IMR-90 (cell line): ENCODE data around the gene CPB2. TPM values are rescaled to one million over a fixed set of nuclear protein-coding genes. Genes with fewer than 3 reads are reported as not detected.

Source experiments
- ATAC-seq: fragments of 200-7000 bp; cut with Tn5 transposase; 2 replicates; pipeline ENCODE4 v1.9.1; 2020; ENCODE audit warnings: low read depth, mild to moderate bottlenecking, moderate library complexity
- BruUV-seq: library from RNA; stranded (reverse); fragments of 400-500 nt; replicated peaks from 2 replicates; lab custom pipeline; 2021; lab: Mats Ljungman, UMichigan
- CTCF ChIA-PET: fragments of 300-600 bp; formaldehyde crosslinking; extraction: SDS; loops from one replicate; lab custom pipeline; 2021; ENCODE audit warnings: antibody characterized with exemption; lab: Yijun Ruan, JAX
- POLR2A ChIA-PET: fragments of 300-600 bp; sonication (Branson Sonifier 250); formaldehyde crosslinking; loops from one replicate; lab custom pipeline; 2022; ENCODE audit warnings: antibody characterized with exemption; ENCODE audit not compliant: unreplicated experiment; lab: Charles Lee
- DNase-seq: peaks from one replicate; pipeline ENCODE4 v3.0.0; 2013
- H2AFZ ChIP-seq: replicated peaks from 2 replicates; pipeline ENCODE3; 2013; ENCODE audit warnings: low read length, mild to moderate bottlenecking; ENCODE audit not compliant: poor library complexity
- H2AK5ac ChIP-seq: 2 replicates; pipeline ENCODE4 v1.6.1; 2013; ENCODE audit warnings: low read depth, low read length, inconsistent platforms
- H2AK9ac ChIP-seq: replicated peaks from 2 replicates; pipeline ENCODE3; 2013; ENCODE audit warnings: mild to moderate bottlenecking, low read depth, low read length, moderate library complexity; ENCODE audit not compliant: poor library complexity
- H2BK120ac ChIP-seq: 2 replicates; pipeline ENCODE4 v1.6.1; 2013; ENCODE audit warnings: low read depth, low read length, inconsistent platforms
- H2BK15ac ChIP-seq: 3 replicates; pipeline ENCODE4 v1.6.1; 2013; ENCODE audit warnings: low read depth, low read length, inconsistent platforms
- H2BK20ac ChIP-seq: 2 replicates; pipeline ENCODE4 v1.6.1; 2013; ENCODE audit warnings: low read depth, mild to moderate bottlenecking, inconsistent platforms, low read length, moderate library complexity
- H2BK5ac ChIP-seq: 2 replicates; pipeline ENCODE4 v1.6.1; 2013; ENCODE audit warnings: mild to moderate bottlenecking, low read depth, low read length, inconsistent platforms; ENCODE audit not compliant: poor library complexity, severe bottlenecking
- H3K14ac ChIP-seq: replicated peaks from 2 replicates; pipeline ENCODE4 v1.6.1; 2013; ENCODE audit warnings: low read depth, low read length, inconsistent platforms
- H3K18ac ChIP-seq: 2 replicates; pipeline ENCODE4 v1.6.1; 2013; ENCODE audit warnings: low read depth, low read length, control low read depth
- H3K23ac ChIP-seq: 2 replicates; pipeline ENCODE4 v1.6.1; 2013; ENCODE audit warnings: low read depth, low read length, inconsistent platforms
- H3K27ac ChIP-seq: 2 replicates; pipeline ENCODE4 v1.5.1; 2013; ENCODE audit warnings: mild to moderate bottlenecking, control low read depth, low read length; ENCODE audit not compliant: insufficient read depth
- H3K27me3 ChIP-seq: 2 replicates; pipeline ENCODE4 v1.6.1; 2013; ENCODE audit warnings: low read length; ENCODE audit not compliant: control insufficient read depth, insufficient read depth
- H3K36me3 ChIP-seq: 2 replicates; pipeline ENCODE4 v1.6.1; 2013; ENCODE audit warnings: low read length, mixed read lengths; ENCODE audit not compliant: control insufficient read depth, insufficient read depth
- H3K4ac ChIP-seq: 2 replicates; pipeline ENCODE4 v1.6.1; 2013; ENCODE audit warnings: low read depth, low read length, inconsistent platforms
- H3K4me1 ChIP-seq: 2 replicates; pipeline ENCODE4 v1.6.1; 2013; ENCODE audit warnings: low read length, mixed read lengths; ENCODE audit not compliant: control insufficient read depth, insufficient read depth
- H3K4me2 ChIP-seq: 2 replicates; pipeline ENCODE4 v1.6.1; 2013; ENCODE audit warnings: low read depth, mild to moderate bottlenecking, control low read depth, low read length, moderate library complexity
- H3K4me3 ChIP-seq: 2 replicates; pipeline ENCODE4 v1.5.1; 2013; ENCODE audit warnings: low read depth, mild to moderate bottlenecking, control low read depth, low read length, moderate library complexity; ENCODE audit not compliant: insufficient read depth
- H3K56ac ChIP-seq: 2 replicates; pipeline ENCODE4 v1.6.1; 2013; ENCODE audit warnings: low read length, inconsistent platforms; ENCODE audit not compliant: insufficient read depth; ENCODE audit errors: extremely low read depth
- H3K79me1 ChIP-seq, 2 experiments: 2 replicates each; pipeline ENCODE4 v1.6.1; 2013; ENCODE audit warnings: low read length in 2 of 2, inconsistent platforms in 1 of 2, low read depth in 1 of 2
- H3K9ac ChIP-seq: 2 replicates; pipeline ENCODE4 v1.6.1; 2013; ENCODE audit warnings: low read depth, low read length, control low read depth
- H3K9me1 ChIP-seq: 2 replicates; pipeline ENCODE4 v1.6.1; 2013; ENCODE audit warnings: low read length, inconsistent platforms; ENCODE audit not compliant: insufficient read depth
- H3K9me3 ChIP-seq: 2 replicates; pipeline ENCODE4 v1.6.1; 2013; ENCODE audit warnings: low read length; ENCODE audit not compliant: control insufficient read depth, insufficient read depth
- H4K20me1 ChIP-seq: 2 replicates; pipeline ENCODE4 v1.6.1; 2013; ENCODE audit warnings: low read length, inconsistent platforms; ENCODE audit not compliant: insufficient read depth
- H4K5ac ChIP-seq: 2 replicates; pipeline ENCODE4 v1.6.1; 2013; ENCODE audit warnings: mild to moderate bottlenecking, low read depth, low read length, control low read depth
- H4K8ac ChIP-seq, 2 experiments: 2 replicates each; pipeline ENCODE4 v1.6.1; 2013; ENCODE audit warnings: low read depth in 2 of 2, low read length in 2 of 2, control low read depth in 1 of 2, inconsistent platforms in 1 of 2
- H4K91ac ChIP-seq: 2 replicates; pipeline ENCODE4 v1.6.1; 2013; ENCODE audit warnings: low read depth, low read length, inconsistent platforms; ENCODE audit not compliant: insufficient read depth
- BHLHE40 ChIP-seq: fragments of 150-350 bp; IDR thresholded peaks from 2 replicates; pipeline ENCODE4 v1.6.1; 2016; ENCODE audit warnings: mild to moderate bottlenecking, low read depth, low read length
- CEBPB ChIP-seq: IDR thresholded peaks from 2 replicates; pipeline ENCODE4 v1.6.1; 2012; ENCODE audit warnings: low read depth, low read length, improper control_type of control experiment
- CHD1 ChIP-seq: IDR thresholded peaks from 2 replicates; pipeline ENCODE4 v1.6.1; 2012; ENCODE audit warnings: low read depth, low read length, improper control_type of control experiment
- CTCF ChIP-seq: conservative IDR thresholded peaks from 2 replicates; pipeline ENCODE4 v1.5.1; 2012; ENCODE audit warnings: mild to moderate bottlenecking, low read depth, low read length, improper control_type of control experiment
- ELK1 ChIP-seq: fragments of 150-350 bp; IDR thresholded peaks from 2 replicates; pipeline ENCODE4 v1.6.1; 2016; ENCODE audit warnings: low read depth, mild to moderate bottlenecking, low read length, moderate library complexity, borderline replicate concordance
- FOS ChIP-seq: fragments of 150-350 bp; IDR thresholded peaks from 2 replicates; pipeline ENCODE4 v1.6.1; 2016; ENCODE audit warnings: low read depth, low read length
- MAFK ChIP-seq: IDR thresholded peaks from 2 replicates; pipeline ENCODE4 v1.6.1; 2012; ENCODE audit warnings: low read depth, low read length, improper control_type of control experiment
- MAZ ChIP-seq: IDR thresholded peaks from 2 replicates; pipeline ENCODE4 v1.6.1; 2012; ENCODE audit warnings: low read depth, mild to moderate bottlenecking, low read length, improper control_type of control experiment, moderate library complexity, borderline replicate concordance
- MXI1 ChIP-seq: IDR thresholded peaks from 2 replicates; pipeline ENCODE4 v1.6.1; 2012; ENCODE audit warnings: low read depth, mild to moderate bottlenecking, low read length, moderate library complexity, borderline replicate concordance
- NFE2L2 ChIP-seq: fragments of 150-350 bp; IDR thresholded peaks from 2 replicates; pipeline ENCODE4 v1.6.1; 2016; ENCODE audit warnings: low read depth, mild to moderate bottlenecking, low read length
- POLR2A ChIP-seq: IDR thresholded peaks from 2 replicates; pipeline ENCODE4 v1.6.1; 2012; ENCODE audit warnings: mild to moderate bottlenecking, low read depth, low read length
- RAD21 ChIP-seq: IDR thresholded peaks from 2 replicates; pipeline ENCODE4 v1.6.1; 2012; ENCODE audit warnings: low read length, improper control_type of control experiment
- RCOR1 ChIP-seq: IDR thresholded peaks from 2 replicates; pipeline ENCODE4 v1.6.1; 2012; ENCODE audit warnings: mild to moderate bottlenecking, low read length, improper control_type of control experiment; ENCODE audit not compliant: insufficient replicate concordance
- RFX5 ChIP-seq: IDR thresholded peaks from 2 replicates; pipeline ENCODE4 v1.8.0; 2012; ENCODE audit warnings: low read depth, mild to moderate bottlenecking, low read length, moderate library complexity
- SMC3 ChIP-seq: fragments of 150-350 bp; IDR thresholded peaks from 2 replicates; pipeline ENCODE4 v1.6.1; 2016; ENCODE audit warnings: low read depth, mild to moderate bottlenecking, antibody characterized with exemption, low read length, moderate library complexity
- USF2 ChIP-seq: fragments of 150-350 bp; IDR thresholded peaks from 2 replicates; pipeline ENCODE4 v1.6.1; 2017; ENCODE audit warnings: mild to moderate bottlenecking, antibody characterized with exemption, low read length, low read depth
- WGBS, 2 experiments: methylation state at CpG; one replicate each; pipeline versions ENCODE4 v1.1.5 to v1.1.7; 2013; ENCODE audit warnings: missing lambda C conversion rate in 2 of 2; ENCODE audit not compliant: insufficient read length in 1 of 2; ENCODE audit errors: extremely low coverage in 2 of 2; 5-methylcytosine and 5-hydroxymethylcytosine counted together
- dilution Hi-C: fragments of 300-500 bp; cut with HindIII; formaldehyde crosslinking; loops from one replicate; pipeline ENCODE4 v1.14.3; 2018; ENCODE audit warnings: low sequenced_read_pairs; ENCODE audit not compliant: unreplicated experiment
- in situ Hi-C: fragments of 300-500 bp; cut with MboI; formaldehyde crosslinking; loops from 3 replicates; pipeline ENCODE4 v1.14.3; 2019; ENCODE audit warnings: low sequenced_read_pairs, inconsistent platforms, mixed read lengths
- intact Hi-C: fragments of 100-400 bp; cut with micrococcal nuclease; formaldehyde crosslinking; loops from 2 replicates; pipeline ENCODE4 v1.10.0; 2022
- polyA plus RNA-seq, 3 experiments: library from polyadenylated mRNA; depleted of rRNA; stranded (reverse); fragments of >200 nt; gene quantifications; 2 replicates each; pipeline ENCODE4 v1.2.3, GENCODE V29; 2012; ENCODE audit warnings: low replicate concordance in 1 of 3
- total RNA-seq: library from RNA; depleted of rRNA; stranded (reverse); fragments of >200 nt; gene quantifications from 2 replicates; pipeline ENCODE4 v1.2.3, GENCODE V29; 2012

The CPB2 gene
- total and polyA plus RNA-seq, 2 of the 4 experiments (the other 2 are of a cell fraction): not detected

GRCh38 chr13:46137627-46138317, 32.9 kb upstream of the CPB2 start:
- POLR2A ChIA-PET: no interaction called here
- Histone ChIP-seq H2BK15ac (no peak overlapping the region), H3K9ac (no peak overlapping the region), H2AFZ (no peak overlapping the region), H3K4me1 (no peaks in the 10 kb centered on the region), H2BK20ac (no peak overlapping the region), H4K5ac (no peak overlapping the region), H3K4me2 (no peak overlapping the region), H4K8ac (no peak overlapping the region), H3K9me1 (no peaks in the 10 kb centered on the region), H2BK5ac (no peak overlapping the region), H3K36me3 (no peaks in the 10 kb centered on the region), H3K79me1 (no peaks in the 10 kb centered on the region), H3K14ac (no peak overlapping the region), H4K91ac (no peak overlapping the region), H3K27ac (no peak overlapping the region), H2AK9ac (no peak overlapping the region), H2BK120ac (no peak overlapping the region), H3K4me3 (no peak overlapping the region), H3K56ac (no peak overlapping the region), H2AK5ac (no peak overlapping the region), H3K18ac (no peak overlapping the region), H4K20me1 (no peaks in the 10 kb centered on the region), H3K27me3 (peaks cover 6% of the 10 kb centered on the region; the same call in 1 of the 2 replicates), H3K4ac (no peak overlapping the region), H3K9me3 (no peaks in the 10 kb centered on the region), H3K23ac (no peak overlapping the region)
- WGBS, 2 experiments: no CpG with 5 or more reads among the region's 2 CpGs
- ATAC-seq (no peak), DNase-seq (no peak)
- no peak for TF ChIP-seq FOS
- TF ChIP-seq NFE2L2: no peak
- TF ChIP-seq CEBPB: no peak
- TF ChIP-seq USF2: no peak
- TF ChIP-seq CHD1: no peak
- no peak for TF ChIP-seq RCOR1
- TF ChIP-seq BHLHE40: no peak
- TF ChIP-seq POLR2A: no peak
- no peak for TF ChIP-seq SMC3
- TF ChIP-seq MAZ: no peak
- TF ChIP-seq CTCF: no peak
- TF ChIP-seq MXI1: no peak
- TF ChIP-seq RFX5: no peak
- no peak for TF ChIP-seq RAD21
- TF ChIP-seq MAFK: no peak
- no peak for TF ChIP-seq ELK1
- CTCF ChIA-PET: interaction anchor here (1.5 kb wide), 1 partner anchor 11 kb away, joined by 5 read pairs; no protein-coding TSS in a partner anchor
- dilution Hi-C loops (no loop called here), in situ Hi-C loops (no loop called here), intact Hi-C loops (no loop called here)
- no TSS peak for BruUV-seq
